ENCODE data around the gene PRSS50. TPM values are rescaled to one million over a fixed set of nuclear protein-coding genes. Genes with fewer than 3 reads are reported as not detected.

PRSS50 gene
- total RNA-seq, 1 donor from 2014 or later, result not detected

DNA sequence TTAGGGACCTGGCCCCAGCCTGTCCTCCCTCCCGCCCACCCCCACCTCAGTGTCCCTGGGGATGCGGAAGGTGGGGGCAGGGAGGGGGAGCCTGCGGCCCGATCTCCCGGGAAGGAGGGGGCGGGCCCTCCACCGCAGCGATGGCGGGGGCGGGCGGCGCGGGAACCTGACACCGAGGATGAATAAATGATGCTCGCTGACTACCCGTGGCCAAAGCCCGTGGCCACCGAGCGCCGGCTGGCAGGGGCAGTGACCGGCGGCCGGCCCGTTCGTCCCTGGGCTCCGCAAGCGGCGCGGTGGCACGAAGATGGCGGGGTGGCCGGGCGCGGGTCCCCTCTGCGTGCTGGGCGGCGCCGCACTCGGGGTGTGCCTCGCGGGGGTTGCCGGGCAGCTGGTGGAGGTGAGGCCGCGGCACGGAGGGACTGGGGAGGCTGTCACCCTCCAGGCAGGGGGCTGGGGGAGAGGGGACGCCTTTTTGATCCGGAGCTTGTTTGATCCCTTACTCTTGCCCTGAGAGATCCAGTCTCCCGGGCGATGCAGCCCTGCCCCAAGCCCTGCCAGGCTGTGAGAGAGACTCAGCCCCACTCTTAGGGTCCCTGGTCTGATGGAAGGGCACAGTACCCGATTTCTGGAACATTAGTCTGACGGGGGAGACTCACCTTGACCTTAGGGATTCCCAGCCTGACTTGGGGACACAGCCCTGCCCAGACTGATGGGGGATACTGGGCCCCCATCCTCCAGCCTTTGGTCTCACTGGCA lies 16.3 kb downstream of the PRSS50 start, which contains the start of gene TMIE:
TMIE (plus strand) TSS at position 212 of the 759 bp plus-strand sequence; CDS start at position 308, 96 bp downstream.
- TF ChIP-seq, protein P1, sequence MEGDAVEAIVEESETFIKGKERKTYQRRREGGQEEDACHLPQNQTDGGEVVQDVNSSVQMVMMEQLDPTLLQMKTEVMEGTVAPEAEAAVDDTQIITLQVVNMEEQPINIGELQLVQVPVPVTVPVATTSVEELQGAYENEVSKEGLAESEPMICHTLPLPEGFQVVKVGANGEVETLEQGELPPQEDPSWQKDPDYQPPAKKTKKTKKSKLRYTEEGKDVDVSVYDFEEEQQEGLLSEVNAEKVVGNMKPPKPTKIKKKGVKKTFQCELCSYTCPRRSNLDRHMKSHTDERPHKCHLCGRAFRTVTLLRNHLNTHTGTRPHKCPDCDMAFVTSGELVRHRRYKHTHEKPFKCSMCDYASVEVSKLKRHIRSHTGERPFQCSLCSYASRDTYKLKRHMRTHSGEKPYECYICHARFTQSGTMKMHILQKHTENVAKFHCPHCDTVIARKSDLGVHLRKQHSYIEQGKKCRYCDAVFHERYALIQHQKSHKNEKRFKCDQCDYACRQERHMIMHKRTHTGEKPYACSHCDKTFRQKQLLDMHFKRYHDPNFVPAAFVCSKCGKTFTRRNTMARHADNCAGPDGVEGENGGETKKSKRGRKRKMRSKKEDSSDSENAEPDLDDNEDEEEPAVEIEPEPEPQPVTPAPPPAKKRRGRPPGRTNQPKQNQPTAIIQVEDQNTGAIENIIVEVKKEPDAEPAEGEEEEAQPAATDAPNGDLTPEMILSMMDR (IDR thresholded peaks at IDR 0.05; ENCODE audit: partially characterized antibody, unreplicated experiment), result no peak
- peaks cover 16% of the 10 kb centered on the region for H3K4me1 Mint-ChIP-seq (ENCODE audit: low read depth, unreplicated experiment)
- H3K27me3 Mint-ChIP-seq (ENCODE audit: unreplicated experiment), result peaks cover 10% of the 10 kb centered on the region
- H3K4me3 Mint-ChIP-seq (ENCODE audit: unreplicated experiment), result peak within 1 kb of the TSS; percentile 69
- no peak within 1 kb of the TSS for H3K27ac Mint-ChIP-seq (ENCODE audit: unreplicated experiment)
- H3K36me3 Mint-ChIP-seq (ENCODE audit: unreplicated experiment), result no peaks in the 10 kb centered on the region
- DNase-seq, result no peak
- no peaks in the 10 kb centered on the region for H3K9me3 Mint-ChIP-seq (ENCODE audit: unreplicated experiment)

DNA sequence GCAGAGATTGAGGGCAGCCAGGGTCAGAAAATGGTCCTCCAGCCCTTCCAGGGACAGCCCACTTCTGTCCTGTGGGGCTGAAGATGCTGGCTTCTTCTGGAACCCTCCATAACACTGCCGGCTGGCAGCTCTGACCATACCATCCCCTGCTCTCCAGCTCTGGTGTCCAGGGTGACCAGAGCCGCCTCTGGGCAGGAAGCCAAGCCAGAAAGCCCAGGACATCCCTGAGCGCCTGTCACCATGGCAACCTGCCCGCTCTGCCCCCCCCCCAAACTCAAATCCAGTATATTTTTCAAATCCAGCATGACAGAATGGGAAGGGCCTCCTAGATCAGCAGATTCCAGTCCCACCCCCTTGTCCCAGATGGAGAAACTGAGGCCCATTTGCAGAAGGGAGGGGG lies 16.9 kb downstream of the PRSS50 start:
- Mint-ChIP-seq H3K9me3 (ENCODE audit: unreplicated experiment) (no peaks in the 10 kb centered on the region), H3K4me1 (ENCODE audit: low read depth, unreplicated experiment) (peaks cover 14% of the 10 kb centered on the region), H3K27ac (ENCODE audit: unreplicated experiment) (no peak overlapping the region), H3K27me3 (ENCODE audit: unreplicated experiment) (peaks cover 8% of the 10 kb centered on the region), H3K36me3 (ENCODE audit: unreplicated experiment) (no peaks in the 10 kb centered on the region), H3K4me3 (ENCODE audit: unreplicated experiment) (peak overlapping the region; percentile 42)
- TF ChIP-seq, protein P1 (IDR thresholded peaks at IDR 0.05; ENCODE audit: partially characterized antibody, unreplicated experiment), result no peak
- no peak for DNase-seq

DNA sequence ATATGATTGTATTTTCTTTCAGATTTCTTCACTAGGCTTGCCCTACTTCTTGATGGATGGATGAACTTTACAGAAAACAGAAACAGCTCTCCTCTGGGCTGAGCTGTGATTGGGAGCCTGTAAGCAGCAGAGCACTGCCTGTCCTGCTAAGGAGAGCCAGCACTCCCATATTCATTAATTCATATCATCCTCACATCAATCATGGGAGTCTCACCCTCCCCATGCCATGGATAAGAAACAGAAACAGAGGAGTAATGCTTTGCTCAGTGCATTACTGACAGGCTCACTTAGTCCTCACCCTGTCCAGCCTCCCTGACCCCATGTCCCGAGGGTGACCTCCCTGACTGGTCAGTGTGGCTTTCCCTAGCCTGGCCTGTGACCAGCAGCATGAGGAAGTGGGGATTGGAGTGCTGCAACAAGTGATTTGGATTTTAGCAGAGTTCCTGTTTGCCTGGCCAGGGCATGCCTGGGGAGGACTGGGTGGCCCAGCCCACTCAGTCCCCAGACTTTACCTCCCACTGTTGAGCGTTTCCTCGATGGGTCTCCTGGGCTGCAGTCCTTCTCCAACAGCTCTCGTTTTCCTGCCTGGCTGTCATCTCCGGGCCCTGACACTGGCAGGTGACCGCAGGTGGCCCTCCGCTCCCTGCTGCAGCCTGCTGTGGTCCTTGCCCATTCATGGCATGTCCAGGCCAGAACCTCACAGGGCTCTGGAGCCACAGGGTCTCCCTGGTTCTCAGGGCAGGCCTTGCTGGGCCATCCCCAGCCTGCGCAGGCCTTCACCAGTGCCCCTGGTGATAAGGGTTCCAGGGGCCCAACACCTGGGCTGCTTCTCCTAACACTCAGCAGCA lies 17.8 kb downstream of the PRSS50 start:
- no peak overlapping the region for H3K4me3 Mint-ChIP-seq (ENCODE audit: unreplicated experiment)
- H3K36me3 Mint-ChIP-seq (ENCODE audit: unreplicated experiment), result no peaks in the 10 kb centered on the region
- no peak overlapping the region for H3K27ac Mint-ChIP-seq (ENCODE audit: unreplicated experiment)

DNA sequence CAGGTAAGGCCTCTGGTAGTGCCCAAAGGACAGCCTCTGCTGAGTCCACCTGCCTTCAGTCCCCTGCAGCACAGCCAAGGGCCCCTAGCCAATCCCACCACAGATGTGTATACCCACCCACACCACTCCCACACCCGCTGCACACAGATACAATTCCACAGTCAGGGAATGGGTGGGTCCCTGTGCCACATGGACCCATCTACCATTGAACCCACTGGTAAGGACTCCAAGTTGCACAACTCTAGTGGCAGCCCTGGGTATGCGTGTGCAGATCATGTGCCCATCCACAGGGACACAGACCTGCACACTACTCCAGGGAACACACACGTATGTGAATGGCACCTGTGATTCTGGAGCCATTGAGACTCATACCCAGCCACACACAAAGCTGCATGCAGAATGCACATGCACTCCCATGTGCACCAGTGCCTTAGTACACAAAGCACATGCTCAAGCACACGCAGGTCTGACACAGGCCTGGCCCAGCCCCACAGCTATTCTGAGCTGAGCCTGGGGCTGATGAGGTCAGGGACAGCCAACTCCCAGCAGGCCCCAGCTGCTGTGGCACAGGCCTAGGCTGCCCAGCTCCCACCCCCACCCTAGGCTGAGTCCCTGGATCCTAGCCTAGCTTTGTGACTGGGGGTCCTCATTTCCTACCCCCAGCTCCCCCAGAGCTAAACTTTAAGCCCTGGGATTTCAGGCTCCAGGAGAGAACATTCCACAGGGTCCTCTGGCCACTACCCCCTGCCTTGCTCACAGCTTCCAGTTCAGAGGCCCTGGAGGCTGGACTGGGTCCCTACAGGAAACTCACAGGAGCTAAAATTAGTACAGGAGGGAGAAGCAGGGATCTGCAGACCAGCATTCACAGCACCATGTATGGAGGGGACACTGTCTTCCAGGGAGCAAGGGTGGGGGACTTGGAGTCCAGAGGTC lies 21.4 kb downstream of the PRSS50 start:
- DNase-seq, result peak; percentile 58
- H3K9me3 Mint-ChIP-seq (ENCODE audit: unreplicated experiment), result peaks cover 5% of the 10 kb centered on the region
- H3K4me1 Mint-ChIP-seq (ENCODE audit: low read depth, unreplicated experiment), result peaks cover 7% of the 10 kb centered on the region
- H3K36me3 Mint-ChIP-seq (ENCODE audit: unreplicated experiment), result no peaks in the 10 kb centered on the region
- peaks cover 8% of the 10 kb centered on the region for H3K27me3 Mint-ChIP-seq (ENCODE audit: unreplicated experiment)
- H3K4me3 Mint-ChIP-seq (ENCODE audit: unreplicated experiment), result no peak overlapping the region
- TF ChIP-seq, protein P1 (IDR thresholded peaks at IDR 0.05; ENCODE audit: partially characterized antibody, unreplicated experiment), result no peak
- H3K27ac Mint-ChIP-seq (ENCODE audit: unreplicated experiment), result no peak overlapping the region

More for the DNA sequence above, 17.8 kb downstream of the PRSS50 start:
- Mint-ChIP-seq H3K4me1 (ENCODE audit: low read depth, unreplicated experiment) (peaks cover 12% of the 10 kb centered on the region), H3K27me3 (ENCODE audit: unreplicated experiment) (peaks cover 7% of the 10 kb centered on the region), H3K9me3 (ENCODE audit: unreplicated experiment) (peaks cover 3% of the 10 kb centered on the region)
- no peak for DNase-seq
- TF ChIP-seq, protein P1 (IDR thresholded peaks at IDR 0.05; ENCODE audit: partially characterized antibody, unreplicated experiment), result no peak

Data from glutamatergic neuron (in vitro differentiated cells).